ENCODE data around the gene TTC28.
A peak's percentile ranks its signal among the peaks of the same experiment; 100 is the strongest.
"Not testable (repeated sequence)": the region's sequence is repeated elsewhere in the genome, so short reads cannot be mapped to it uniquely, and the experiment has no call there.

TTC28 gene

DNA sequence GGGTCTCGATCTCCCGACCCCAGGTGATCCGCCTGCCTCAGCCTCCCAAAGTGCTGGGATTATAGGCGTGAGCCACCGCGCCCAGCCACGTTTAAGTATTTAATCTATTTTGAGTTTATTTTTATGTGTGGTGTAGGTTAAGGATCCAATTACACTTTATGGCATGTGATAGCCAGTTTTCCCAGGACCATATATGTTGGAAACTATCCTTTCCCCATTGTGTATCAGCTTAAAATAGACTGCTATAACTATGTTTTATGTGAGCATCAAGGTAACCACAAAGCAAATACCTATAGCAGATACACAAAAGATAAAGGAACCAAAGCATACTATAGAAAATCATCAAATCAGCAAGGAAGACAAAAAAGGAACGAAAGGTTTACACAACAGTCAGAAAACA lies 42.4 kb downstream of the TTC28 start:
- Histone ChIP-seq H3K36me3 (no peaks in the 10 kb centered on the region), H3K4me2 (no peak overlapping the region), H3K9ac (no peak overlapping the region), H3K27ac (no peak overlapping the region), H4K20me1 (no peaks in the 10 kb centered on the region), H3K9me3 (no peaks in the 10 kb centered on the region; the same call in 1 of the 2 replicates), H3K4me3 (no peak overlapping the region), H3K27me3 (no peaks in the 10 kb centered on the region), H3K4me1 (no peaks in the 10 kb centered on the region)
- no peak for TF ChIP-seq Cebpa-rat (IDR thresholded peaks at IDR 0.05)

DNA sequence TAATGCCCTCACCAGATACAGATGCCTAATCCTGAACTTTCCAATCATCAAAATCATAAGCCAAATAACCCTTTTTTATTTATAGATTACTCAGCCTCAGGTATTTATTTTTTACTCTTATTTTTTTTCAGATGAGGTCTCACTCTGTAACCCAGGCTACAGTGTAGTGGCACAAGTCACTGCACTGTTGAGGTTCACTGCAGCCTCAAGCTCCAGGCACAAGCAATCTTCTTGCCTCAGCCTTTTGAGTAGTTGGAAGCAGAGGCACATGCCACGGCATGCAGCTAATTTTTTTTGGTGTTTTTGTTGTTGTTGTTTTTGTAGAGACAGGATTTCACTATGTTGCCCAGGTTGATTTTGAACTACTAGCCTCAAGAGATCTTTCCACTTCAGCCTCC lies 49.5 kb downstream of the TTC28 start:
- Histone ChIP-seq H3K9ac (no peak overlapping the region), H3K4me3 (no peak overlapping the region), H3K4me1 (no peaks in the 10 kb centered on the region), H3K27ac (no peak overlapping the region), H3K36me3 (no peaks in the 10 kb centered on the region), H3K4me2 (no peak overlapping the region), H3K27me3 (no peaks in the 10 kb centered on the region), H4K20me1 (no peaks in the 10 kb centered on the region), H3K9me3 (no peaks in the 10 kb centered on the region)
- TF ChIP-seq Cebpa-rat (IDR thresholded peaks at IDR 0.05) = no peak

DNA sequence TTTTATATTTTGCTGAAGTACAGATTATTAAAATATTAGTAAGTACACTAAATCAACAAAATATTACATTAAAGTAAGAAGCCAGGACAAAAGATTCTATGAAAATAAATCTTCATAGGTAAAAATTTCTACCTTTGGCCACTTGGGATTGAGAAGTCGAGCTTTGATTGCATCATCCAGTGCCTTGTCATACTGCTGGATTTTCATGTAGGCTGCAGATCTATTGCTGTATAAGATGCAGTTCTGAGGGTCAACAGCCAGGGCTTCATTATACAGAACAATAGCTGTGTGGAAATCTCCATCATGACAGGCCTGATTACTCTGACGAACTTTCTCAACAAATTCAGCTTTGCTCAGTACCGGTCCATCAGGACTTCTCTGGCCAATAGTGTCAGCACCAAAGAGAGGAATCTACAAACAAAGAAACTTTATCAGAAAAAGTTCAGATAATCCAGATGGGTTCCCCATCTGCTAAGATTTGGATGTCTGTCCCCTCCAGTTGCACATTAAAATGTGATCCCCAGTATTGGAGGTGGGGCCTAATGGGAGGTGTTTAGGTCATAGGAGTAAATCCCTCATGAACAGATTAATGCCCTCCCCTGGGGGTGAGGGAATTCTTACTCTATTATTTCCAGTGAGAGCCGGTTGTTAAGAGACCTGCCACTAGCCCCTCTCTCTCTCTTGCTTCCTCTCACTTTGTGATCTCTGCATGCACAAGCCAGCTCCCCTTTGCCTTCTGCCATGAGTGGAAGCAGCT lies 50.0 kb downstream of the TTC28 start:
- H3K4me1 ChIP-seq = no peaks in the 10 kb centered on the region
- H3K36me3 ChIP-seq = no peaks in the 10 kb centered on the region
- H4K20me1 ChIP-seq = no peaks in the 10 kb centered on the region
- H3K4me3 ChIP-seq = no peak overlapping the region
- H3K27me3 ChIP-seq = no peaks in the 10 kb centered on the region
- no peaks in the 10 kb centered on the region for H3K9me3 ChIP-seq
- no peak overlapping the region for H3K4me2 ChIP-seq
- peak; percentile 54; the same call in 1 of the 2 replicates for TF ChIP-seq Cebpa-rat (IDR thresholded peaks at IDR 0.05)
- no peak overlapping the region for H3K27ac ChIP-seq
- H3K9ac ChIP-seq = no peak overlapping the region

DNA sequence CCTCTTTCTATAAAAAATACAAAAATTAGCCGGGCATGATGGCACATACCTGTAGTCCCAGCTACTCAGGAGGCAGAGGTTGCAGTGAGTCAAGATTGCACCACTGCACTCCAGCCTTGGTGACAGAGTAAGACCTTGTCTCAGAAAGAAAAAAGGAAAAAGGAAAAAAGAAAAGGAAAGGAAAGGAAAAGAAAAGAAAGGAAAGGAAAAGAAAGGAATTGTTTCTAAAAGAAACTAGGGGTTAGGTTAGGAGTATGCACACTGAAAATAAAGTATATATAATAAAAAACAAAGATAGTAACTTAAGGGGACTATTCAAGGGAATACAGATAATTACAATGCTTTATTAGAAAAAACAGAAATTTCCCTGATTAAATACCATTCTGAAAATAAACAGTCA lies 50.9 kb downstream of the TTC28 start:
- no peaks in the 10 kb centered on the region for H4K20me1 ChIP-seq
- H3K27me3 ChIP-seq = no peaks in the 10 kb centered on the region
- H3K9ac ChIP-seq = no peak overlapping the region
- no peak for TF ChIP-seq Cebpa-rat (IDR thresholded peaks at IDR 0.05)
- no peak overlapping the region for H3K4me3 ChIP-seq
- H3K9me3 ChIP-seq = no peaks in the 10 kb centered on the region
- H3K4me2 ChIP-seq = no peak overlapping the region
- no peak overlapping the region for H3K27ac ChIP-seq
- no peaks in the 10 kb centered on the region for H3K4me1 ChIP-seq
- H3K36me3 ChIP-seq = no peaks in the 10 kb centered on the region

DNA sequence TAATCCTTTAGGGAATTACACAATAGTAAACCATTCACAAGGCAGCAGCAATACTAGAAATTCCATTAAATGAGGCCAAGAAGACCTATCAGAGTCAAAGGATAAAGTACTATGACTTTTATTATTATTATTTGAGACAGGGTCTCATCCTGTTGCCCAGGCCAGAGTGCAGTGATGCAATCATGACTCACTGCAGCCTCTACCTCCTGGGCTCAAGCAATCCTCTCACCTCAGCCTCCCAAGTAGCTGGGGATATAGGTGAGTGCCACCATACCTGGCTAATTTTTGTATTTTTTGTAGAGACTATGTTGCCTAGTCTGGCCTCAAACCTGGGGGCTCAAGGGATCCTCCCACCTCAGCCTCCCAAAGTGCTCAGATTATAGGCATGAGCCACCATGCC lies 51.8 kb downstream of the TTC28 start:
- Histone ChIP-seq H3K4me2 (no peak overlapping the region), H3K36me3 (no peaks in the 10 kb centered on the region), H3K9ac (no peak overlapping the region), H3K4me1 (no peaks in the 10 kb centered on the region), H4K20me1 (no peaks in the 10 kb centered on the region), H3K4me3 (no peak overlapping the region), H3K9me3 (no peaks in the 10 kb centered on the region), H3K27ac (no peak overlapping the region), H3K27me3 (no peaks in the 10 kb centered on the region)
- no peak for TF ChIP-seq Cebpa-rat (IDR thresholded peaks at IDR 0.05)

DNA sequence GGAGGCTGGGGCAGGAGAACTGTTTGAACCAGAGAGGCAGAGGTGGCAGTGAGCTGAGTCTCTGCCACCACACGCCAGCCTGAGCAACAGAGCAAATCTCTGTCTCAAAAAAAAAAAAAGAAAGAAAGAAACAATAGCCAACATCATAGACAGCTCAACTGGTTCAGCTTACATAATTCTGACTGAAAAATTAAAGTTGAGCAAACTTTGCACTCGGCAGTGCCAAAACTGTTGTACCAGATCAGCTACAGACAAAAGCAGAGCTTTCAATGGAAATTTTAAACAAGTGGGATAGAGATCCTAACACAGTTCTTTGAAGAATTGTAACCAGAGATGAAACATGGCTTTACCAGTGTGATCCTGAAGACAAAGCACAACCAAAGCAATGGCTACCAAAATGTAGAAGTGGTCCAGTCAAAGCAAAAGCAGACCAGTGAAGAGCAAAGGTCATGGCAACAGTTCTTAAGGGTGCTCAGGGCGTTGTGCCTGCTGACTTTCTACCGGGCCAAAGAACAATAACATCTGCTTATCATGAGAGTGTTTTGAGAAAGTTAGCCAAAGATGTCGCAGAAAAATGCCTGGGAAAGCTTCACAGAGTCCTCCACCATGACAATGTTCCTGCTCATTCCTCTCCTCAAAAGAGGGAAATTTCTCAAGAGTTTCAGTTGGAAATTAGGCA lies 59.3 kb downstream of the TTC28 start:
- H3K27me3 ChIP-seq = no peaks in the 10 kb centered on the region
- no peaks in the 10 kb centered on the region for H4K20me1 ChIP-seq
- H3K36me3 ChIP-seq = no peaks in the 10 kb centered on the region
- no peak overlapping the region for H3K4me3 ChIP-seq
- H3K9me3 ChIP-seq = no peaks in the 10 kb centered on the region
- H3K9ac ChIP-seq = no peak overlapping the region
- no peak overlapping the region for H3K4me2 ChIP-seq
- no peaks in the 10 kb centered on the region for H3K4me1 ChIP-seq
- no peak overlapping the region for H3K27ac ChIP-seq
- no peak for TF ChIP-seq Cebpa-rat (IDR thresholded peaks at IDR 0.05)

DNA sequence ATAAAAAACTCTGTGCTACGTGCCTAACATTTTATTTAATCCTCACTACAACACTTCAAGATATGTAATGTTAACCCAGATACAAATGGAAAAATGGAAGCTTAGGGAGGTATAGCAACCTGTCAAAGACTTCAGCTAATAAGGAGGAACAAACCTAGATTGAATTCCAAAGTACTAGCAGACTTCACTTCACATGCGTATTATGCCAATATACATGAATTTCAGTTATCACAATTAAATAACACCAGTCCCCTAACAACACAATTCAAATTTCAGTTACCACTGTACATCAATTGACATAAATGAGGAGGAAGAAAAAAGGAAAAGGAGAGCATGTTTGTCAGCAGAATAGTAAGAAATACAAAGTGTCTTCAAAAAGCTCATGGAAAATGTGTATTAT lies 60.4 kb downstream of the TTC28 start:
- no peaks in the 10 kb centered on the region for H3K27me3 ChIP-seq
- no peaks in the 10 kb centered on the region for H3K36me3 ChIP-seq
- H3K27ac ChIP-seq = no peak overlapping the region
- H4K20me1 ChIP-seq = no peaks in the 10 kb centered on the region
- H3K4me3 ChIP-seq = no peak overlapping the region
- H3K4me1 ChIP-seq = no peaks in the 10 kb centered on the region
- 0 out of 2 replicates have a peak, but pooled peaks cover 7% of the 10 kb centered on the region for H3K9me3 ChIP-seq
- H3K9ac ChIP-seq = no peak overlapping the region
- no peak for TF ChIP-seq Cebpa-rat (IDR thresholded peaks at IDR 0.05)
- no peak overlapping the region for H3K4me2 ChIP-seq

DNA sequence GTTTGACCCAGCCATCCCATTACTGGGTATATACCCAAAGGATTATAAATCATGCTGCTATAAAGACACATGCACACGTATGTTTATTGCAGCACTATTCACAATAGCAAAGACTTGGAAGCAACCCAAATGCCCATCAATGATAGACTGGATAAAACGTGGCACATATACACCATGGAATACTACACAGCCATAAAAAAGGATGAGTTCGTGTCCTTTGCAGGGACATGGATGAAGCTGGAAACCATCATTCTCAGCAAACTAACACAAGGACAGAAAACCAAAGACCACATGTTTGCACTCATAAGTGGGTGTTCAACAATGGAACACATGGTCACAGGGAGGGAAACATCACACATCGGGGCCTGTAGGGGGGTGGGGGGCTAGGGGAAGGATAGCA lies 64.2 kb downstream of the TTC28 start:
- not testable (repeated sequence) for H3K4me2 ChIP-seq, H3K4me1 ChIP-seq, H4K20me1 ChIP-seq

DNA sequence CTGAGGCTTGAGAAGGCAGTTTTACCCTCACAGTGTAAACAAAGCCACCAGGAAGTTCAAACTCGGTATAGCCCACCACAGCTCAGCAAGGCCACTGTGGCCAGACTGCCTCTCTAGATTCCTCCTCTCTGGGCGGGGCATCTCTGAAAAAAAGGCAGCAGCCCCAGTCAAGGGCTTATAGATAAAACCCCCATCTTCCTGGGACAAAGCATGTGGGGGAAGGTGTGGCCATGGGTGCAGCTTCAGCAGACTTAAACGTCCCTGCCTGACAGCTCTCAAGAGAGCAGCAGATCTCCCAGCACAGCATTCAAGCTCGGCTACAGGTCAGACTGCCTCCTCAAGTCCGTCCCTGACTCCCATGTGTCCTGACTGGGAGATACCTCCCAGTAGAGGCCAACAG lies 69.7 kb downstream of the TTC28 start:
- no peak overlapping the region for H3K9ac ChIP-seq
- H3K4me2 ChIP-seq = no peak overlapping the region
- H3K27ac ChIP-seq = no peak overlapping the region
- peaks cover 13% of the 10 kb centered on the region; the same call in 1 of the 2 replicates for H3K9me3 ChIP-seq
- TF ChIP-seq Cebpa-rat (IDR thresholded peaks at IDR 0.05) = no peak
- H3K27me3 ChIP-seq = no peaks in the 10 kb centered on the region
- H4K20me1 ChIP-seq = no peaks in the 10 kb centered on the region
- H3K4me3 ChIP-seq = no peak overlapping the region
- no peaks in the 10 kb centered on the region for H3K4me1 ChIP-seq
- no peaks in the 10 kb centered on the region for H3K36me3 ChIP-seq

More for the DNA sequence above, 64.2 kb downstream of the TTC28 start:
- not testable (repeated sequence) for H3K27ac ChIP-seq, H3K9ac ChIP-seq, H3K36me3 ChIP-seq, H3K27me3 ChIP-seq, H3K4me3 ChIP-seq, H3K9me3 ChIP-seq

DNA sequence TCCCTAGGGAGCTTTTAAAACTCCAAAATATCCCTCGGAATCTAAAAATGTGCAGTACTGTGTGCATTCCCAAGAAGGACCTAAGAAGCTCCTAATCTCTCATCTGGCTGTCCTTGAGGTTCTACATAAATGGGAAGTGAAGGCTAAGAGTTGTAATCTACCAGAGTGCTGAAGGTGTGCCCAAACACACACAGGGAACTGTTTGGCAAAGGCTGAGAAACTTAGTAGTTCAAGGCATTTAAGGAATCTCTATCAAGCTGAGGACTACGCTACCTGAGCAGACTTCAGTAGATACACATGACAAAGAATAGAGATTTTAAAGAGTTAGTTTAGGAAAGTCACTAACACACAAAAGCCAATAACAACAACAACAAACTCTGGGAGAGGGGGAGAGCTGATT lies 71.1 kb downstream of the TTC28 start:
- peaks cover 7% of the 10 kb centered on the region; the same call in 1 of the 2 replicates for H3K9me3 ChIP-seq
- no peak overlapping the region for H3K27ac ChIP-seq
- H3K4me1 ChIP-seq = no peaks in the 10 kb centered on the region
- H3K27me3 ChIP-seq = no peaks in the 10 kb centered on the region
- TF ChIP-seq Cebpa-rat (IDR thresholded peaks at IDR 0.05) = no peak
- H3K36me3 ChIP-seq = no peaks in the 10 kb centered on the region
- no peak overlapping the region for H3K4me2 ChIP-seq
- H4K20me1 ChIP-seq = no peaks in the 10 kb centered on the region
- H3K4me3 ChIP-seq = no peak overlapping the region
- no peak overlapping the region for H3K9ac ChIP-seq

Measured in BLaER1 (cell line).